Measurements from ENCODE around the gene BCR.
A peak's percentile ranks its signal among the peaks of the same experiment; 100 is the strongest.

BCR gene

GRCh38 chr22:23177197-23177596 lies 3.1 kb upstream of the BCR start:
- no peak for DNase-seq (ENCODE audit: low read depth)

DNA sequence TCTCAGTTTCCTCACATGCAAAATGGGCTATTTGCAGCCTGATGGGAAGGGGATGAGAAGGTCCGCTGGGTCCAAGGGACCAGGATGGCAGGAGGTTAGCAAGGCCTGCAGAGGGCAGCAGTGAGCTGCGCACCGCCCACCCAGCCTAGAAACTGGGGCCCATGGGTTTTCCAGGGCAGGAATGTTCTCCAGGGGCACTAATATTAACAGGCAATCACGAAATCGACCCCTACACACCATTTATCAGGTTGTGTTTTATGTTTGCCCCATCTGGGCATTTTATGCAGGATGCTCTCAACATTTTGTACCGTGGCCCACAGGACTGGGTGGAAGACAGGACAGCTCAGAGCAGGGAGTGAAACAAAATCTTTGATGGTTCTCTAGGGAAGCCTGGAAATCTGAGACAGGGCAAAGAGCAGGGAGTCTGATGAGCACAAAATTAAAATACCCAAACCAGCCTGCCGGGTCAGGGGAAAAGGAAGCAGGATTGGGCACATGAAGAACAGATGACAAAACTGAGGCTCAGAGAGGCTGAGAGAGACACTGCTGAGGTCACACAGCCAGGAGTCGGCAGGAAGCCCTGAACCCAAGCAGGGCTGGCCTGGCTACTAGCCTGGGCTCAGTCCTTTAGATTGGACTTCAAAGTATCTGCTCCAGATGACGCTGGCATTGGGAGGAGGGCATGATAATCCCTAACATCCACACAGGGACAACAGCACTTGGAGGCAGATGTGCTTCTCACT lies 1.6 kb upstream of the BCR start:
- DNase-seq (ENCODE audit: low read depth) = peak; percentile 17

- no peak for DNase-seq (ENCODE audit: low read depth)
These were observed 669 bp upstream of the BCR start for GRCh38 chr22:23179381-23180299.

DNA sequence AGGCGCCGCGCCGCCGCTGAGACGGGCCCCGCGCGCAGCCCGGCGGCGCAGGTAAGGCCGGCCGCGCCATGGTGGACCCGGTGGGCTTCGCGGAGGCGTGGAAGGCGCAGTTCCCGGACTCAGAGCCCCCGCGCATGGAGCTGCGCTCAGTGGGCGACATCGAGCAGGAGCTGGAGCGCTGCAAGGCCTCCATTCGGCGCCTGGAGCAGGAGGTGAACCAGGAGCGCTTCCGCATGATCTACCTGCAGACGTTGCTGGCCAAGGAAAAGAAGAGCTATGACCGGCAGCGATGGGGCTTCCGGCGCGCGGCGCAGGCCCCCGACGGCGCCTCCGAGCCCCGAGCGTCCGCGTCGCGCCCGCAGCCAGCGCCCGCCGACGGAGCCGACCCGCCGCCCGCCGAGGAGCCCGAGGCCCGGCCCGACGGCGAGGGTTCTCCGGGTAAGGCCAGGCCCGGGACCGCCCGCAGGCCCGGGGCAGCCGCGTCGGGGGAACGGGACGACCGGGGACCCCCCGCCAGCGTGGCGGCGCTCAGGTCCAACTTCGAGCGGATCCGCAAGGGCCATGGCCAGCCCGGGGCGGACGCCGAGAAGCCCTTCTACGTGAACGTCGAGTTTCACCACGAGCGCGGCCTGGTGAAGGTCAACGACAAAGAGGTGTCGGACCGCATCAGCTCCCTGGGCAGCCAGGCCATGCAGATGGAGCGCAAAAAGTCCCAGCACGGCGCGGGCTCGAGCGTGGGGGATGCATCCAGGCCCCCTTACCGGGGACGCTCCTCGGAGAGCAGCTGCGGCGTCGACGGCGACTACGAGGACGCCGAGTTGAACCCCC lies 798 bp downstream of the BCR start:
- DNase-seq (ENCODE audit: low read depth) = no peak

GRCh38 chr22:23181721-23182308 lies 1.5 kb downstream of the BCR start:
- no peak for DNase-seq (ENCODE audit: low read depth)

DNA sequence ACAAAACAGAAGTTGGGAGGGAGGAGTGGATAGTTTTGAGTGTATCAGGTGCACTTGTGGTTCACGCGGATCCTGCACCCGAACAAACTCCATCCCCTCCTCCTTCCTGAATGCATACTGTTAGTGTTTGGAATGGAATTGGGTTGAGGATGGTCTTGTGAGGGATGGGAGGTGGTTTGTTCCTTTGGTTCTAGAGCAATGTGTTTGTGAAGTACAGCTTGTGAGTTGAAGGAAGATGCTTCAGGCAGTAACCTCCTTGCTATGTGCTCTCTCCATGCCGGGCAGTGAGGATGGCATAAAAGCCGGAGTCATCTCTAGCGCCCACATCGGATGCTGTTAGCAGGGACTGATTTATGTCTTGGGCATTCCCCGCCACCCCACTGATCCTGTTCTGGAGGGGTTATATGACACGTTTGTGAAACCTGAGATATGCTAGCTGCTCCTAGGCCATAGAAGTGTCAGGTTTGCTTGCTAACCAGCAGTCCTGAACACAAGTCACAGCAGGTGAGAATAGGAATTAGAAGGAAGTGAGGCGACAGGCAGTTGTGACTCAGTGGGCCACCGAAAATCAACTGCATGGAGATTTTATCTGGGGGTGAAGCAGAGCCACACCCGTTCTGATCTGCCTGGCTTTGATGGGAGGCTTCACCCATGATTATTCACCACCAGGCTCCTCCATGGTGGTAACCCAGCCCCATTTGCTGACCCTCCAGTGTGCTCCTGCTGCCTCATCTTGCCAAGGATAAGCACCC lies 2.2 kb downstream of the BCR start:
- peak; percentile 32 for DNase-seq (ENCODE audit: low read depth)

DNA sequence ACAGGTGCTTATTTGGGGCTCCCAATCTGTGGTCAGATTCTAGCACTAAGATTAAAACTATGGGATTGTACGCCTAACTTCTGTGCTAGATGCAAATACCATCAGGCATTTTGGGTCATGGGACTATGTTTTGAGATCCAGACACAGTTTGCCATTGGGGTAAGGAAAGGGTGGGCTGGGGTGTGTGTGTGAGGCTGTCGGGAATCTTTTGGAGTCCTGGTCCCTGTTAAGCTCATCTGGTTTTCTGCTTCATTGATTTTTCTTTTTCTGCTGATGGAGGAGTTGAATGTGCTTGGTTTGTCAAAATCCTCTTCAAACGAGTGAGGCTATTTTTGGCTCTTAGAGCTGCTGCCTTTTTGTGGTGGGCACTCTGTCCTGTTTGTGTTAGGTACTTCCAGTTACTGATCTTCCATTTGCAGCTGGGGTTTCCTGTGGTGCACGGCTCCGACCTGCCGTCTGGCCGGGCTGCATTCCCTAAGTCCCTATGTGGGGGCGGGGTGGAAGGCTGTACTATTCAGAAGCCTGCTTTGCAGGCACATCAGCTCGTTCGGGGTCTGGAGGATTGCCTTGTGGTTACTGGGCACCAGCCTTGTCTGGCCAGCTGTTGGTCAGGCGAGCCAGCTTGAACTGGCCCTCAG lies 2.9 kb downstream of the BCR start:
- DNase-seq (ENCODE audit: low read depth) = no peak

GRCh38 chr22:23184100-23184763 lies 3.9 kb downstream of the BCR start:
- no peak for DNase-seq (ENCODE audit: low read depth)

DNA sequence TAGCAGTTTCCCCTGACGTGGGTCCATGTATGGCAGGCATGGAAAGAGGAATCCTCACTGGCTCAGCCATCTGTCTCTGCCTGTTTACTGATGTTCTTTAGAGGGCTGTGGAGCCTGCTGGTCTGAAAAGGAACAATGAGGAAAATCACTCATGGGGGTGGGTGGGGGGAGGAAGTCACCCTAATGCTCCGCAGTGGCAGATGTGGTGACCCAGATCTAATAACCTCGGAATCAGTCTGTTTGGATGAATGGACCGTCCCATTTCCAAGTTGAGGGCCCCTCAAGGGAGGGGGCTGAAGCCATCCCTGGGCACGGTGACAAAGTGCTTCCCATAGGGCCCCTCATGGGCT lies 4.4 kb downstream of the BCR start:
- DNase-seq (ENCODE audit: low read depth) = no peak

- DNase-seq (ENCODE audit: low read depth) = no peak
These were observed 6.9 kb downstream of the BCR start for GRCh38 chr22:23187211-23187610.

DNA sequence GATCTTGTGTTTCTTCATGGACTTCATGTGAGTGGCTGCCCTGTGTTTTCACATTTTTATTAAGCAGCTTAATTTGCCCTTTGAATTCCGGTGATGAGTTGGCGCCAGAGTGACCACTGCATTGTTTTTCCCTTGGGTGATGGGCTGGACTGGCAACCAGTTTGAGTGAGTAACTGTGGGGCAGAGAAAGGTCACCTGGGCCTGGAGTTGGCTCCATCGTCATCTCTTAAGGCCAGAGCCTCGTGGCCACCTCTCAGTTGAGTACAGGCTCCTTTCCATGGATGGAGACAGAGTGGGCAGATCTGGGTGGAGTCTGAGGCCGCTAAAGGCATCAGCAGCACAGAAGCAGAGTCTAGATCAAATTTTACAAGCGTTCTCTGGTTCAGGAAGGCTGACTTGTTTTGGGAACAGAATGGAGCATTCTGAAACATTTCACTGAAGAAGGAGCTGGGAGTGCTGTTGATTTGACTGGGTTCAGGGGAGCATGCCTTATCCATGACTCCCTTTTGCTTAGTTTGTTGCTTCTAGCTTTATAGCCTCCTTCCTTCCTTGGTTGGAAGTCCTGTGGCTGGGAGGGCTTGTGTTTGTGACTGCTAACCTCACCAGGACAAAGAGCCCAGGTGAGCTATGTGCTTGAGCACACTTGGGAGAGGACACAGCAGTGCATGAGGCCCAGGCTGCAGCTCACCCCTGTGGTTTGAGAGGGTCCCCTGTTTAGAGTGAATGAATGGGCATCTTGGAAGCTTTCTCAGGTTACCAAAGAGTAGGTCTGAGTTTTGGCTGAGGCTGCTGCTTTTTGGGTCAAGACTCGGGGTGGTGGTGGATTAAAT lies 7.8 kb downstream of the BCR start:
- no peak for DNase-seq (ENCODE audit: low read depth)

GRCh38 chr22:23190526-23190925 lies 10.2 kb downstream of the BCR start:
- no peak for DNase-seq (ENCODE audit: low read depth)

DNA sequence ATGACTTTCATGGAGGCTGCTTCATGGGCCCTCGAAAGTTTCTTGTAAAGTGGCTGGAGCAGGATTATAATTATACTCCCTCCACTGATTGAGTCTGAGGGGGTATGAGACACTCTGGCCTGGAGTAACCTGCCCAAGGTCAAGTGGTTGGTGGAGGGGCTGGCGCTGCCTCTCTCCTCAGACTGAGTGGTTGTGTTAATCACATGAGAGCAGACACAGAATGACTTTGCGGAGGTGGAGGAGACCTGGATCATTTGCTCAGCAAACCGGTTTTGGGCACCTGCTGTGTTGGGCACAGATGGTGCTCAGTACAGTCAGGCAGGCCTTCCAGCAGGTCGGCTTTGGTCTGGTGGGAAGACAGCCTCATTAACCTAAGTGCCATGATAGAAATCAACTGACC lies 11.8 kb downstream of the BCR start:
- DNase-seq (ENCODE audit: low read depth) = no peak

DNA sequence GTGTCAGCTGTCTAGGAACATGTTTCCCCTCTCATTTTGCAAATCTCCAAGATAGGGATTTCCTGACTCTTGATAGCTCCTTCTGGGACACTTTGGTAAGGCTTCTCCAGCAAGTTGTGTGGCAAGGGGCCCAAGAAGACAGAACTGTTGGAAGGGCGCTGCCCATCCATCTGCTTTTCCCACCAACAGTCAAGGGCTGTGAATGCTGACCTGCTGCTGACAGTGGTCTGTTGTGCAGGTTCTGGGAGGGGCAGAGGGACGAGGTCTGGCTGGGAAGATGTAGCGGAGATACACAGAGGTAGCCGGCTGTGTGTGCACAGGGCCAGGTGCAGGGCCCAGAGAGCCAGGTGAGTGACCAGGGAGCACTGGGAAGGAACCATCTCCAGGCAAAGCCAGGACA lies 12.2 kb downstream of the BCR start:
- no peak for DNase-seq (ENCODE audit: low read depth)

GRCh38 chr22:23193196-23193827 lies 13.0 kb downstream of the BCR start:
- DNase-seq (ENCODE audit: low read depth) = no peak

- DNase-seq (ENCODE audit: low read depth) = no peak
These were observed 13.6 kb downstream of the BCR start for GRCh38 chr22:23193882-23194281.

- DNase-seq (ENCODE audit: low read depth) = no peak
These were observed 15.9 kb downstream of the BCR start for GRCh38 chr22:23196165-23196564.

DNA sequence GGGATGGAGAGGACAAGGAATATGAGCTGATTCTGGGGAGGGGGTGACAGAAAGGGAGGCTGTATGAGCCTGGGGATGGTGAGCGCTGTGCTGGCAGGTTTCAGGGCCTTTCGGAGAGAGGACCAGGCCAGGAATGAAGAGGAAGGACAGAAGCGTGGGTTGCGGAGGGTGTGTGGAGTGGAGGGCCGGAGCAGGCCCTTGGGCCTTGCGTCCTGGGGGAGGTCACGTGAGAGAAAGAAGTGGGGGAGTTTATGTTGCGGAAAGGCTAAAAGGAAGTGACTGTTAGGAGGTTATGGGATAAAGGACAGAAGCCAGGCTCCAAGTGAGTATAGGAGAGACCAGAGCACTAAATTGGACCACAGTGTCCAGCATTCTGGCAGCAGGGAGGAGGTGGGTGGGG lies 17.5 kb downstream of the BCR start:
- no peak for DNase-seq (ENCODE audit: low read depth)

GRCh38 chr22:23199159-23199558 lies 18.9 kb downstream of the BCR start:
- DNase-seq (ENCODE audit: low read depth) = no peak
